GM19397 (cell line): ENCODE results near the gene TMED1.

Experiments used
- ATAC-seq: cut with Tn5 transposase; IDR thresholded peaks from one replicate; pipeline ENCODE4 v1.9.1; 2021; ENCODE audit warnings: mild to moderate bottlenecking, moderate library complexity; ENCODE audit not compliant: unreplicated experiment

The TMED1 gene

DNA sequence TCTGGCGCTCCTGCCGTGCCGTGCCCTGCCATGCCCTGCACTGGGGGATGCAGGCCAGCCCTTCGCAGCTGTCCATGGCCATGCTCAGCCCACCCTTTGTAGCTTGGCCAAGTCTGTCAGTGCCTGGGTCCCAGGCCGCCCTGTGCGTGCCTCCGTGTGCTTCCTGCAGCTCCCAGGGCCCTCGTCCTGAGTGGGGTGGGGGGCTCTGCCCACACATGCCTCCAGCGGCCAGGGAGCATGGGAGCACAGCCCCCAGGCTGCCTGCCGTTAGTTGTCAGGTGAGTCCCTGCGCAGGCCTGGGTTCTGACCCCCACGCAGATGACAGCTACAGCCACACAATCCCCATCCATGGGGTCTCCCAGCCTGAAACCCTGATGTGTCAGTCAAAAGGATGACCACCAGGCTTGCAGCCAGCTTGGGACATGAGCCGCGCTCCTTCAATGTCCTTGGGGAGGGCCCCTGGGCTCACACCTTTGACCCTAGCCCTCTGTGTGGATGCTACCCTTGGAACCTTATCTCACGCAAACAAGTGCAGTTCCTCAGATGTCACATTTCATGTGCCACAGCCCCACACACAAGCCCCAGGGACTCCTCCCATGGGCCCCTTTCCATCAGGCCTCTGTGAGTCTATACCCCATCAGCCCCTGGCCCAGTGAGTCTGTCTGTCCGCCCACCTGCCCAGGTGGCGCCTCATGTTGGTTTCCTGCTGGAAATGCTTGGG, 24.5 kb downstream of the TMED1 start:
- no peak for ATAC-seq

DNA sequence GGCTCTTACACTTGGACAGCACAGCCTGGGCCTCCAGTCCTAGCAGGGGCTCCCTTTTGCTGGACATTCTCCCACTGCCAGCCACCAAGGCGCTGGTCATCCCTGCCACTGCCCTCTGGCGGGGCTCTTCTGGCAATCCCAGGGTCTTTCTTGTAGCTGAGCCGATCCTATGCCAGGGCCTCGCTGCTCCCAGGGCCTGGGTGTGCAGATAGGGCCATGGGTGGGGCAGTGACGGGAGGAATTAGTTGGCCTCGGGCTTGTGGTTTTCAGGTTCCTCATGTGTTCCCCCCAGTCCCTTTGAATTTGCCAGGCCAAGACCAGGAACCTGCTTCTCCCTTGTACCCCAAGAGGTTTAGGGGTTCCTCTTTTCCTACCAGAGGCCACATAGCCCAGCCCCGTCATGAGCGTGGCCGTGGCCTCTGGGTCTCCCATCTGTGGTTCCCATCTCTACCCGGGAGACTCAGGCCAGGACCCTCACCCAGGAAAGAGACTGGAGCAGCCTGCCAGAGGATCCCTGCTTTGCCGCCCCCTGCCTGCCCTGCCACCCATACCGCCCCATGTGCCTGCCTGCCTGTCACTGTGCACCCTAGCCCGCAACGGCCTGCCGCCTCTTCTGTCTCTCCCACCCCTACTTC, 26.2 kb downstream of the TMED1 start:
- no peak for ATAC-seq

DNA sequence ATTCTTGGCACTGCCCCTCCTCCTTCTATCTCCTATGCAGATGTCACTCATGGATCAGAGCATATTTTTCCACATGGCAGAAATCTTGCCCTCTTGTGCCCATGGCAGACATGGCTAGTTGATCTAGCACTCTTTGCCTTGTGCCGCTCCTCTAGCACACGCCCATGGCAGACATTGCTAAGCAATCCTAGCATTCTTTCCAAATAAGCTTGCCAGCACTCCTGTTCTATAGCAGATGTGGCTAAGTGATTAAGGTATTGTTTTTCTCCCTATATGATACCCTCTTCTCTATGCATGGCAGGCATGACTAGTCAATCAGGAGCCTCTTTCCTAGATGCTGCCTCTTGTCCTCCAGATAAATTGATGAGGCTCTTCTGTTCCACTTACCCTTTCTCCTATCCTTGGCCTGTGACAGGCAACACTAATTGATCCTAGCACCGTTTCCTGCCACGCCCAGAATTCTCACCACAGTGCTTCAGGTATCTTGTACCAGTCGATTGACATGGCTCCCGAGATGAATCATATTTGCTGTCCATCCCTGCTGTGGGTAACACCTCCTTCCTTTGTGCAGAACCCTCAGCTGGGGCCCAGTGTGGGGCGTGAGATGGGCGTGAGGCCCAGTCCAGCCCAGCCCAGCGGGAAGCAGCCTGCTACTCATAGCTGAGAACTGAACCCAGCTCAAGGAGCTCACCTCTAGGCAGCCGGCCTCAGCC, 26.9 kb downstream of the TMED1 start:
- no peak for ATAC-seq

DNA sequence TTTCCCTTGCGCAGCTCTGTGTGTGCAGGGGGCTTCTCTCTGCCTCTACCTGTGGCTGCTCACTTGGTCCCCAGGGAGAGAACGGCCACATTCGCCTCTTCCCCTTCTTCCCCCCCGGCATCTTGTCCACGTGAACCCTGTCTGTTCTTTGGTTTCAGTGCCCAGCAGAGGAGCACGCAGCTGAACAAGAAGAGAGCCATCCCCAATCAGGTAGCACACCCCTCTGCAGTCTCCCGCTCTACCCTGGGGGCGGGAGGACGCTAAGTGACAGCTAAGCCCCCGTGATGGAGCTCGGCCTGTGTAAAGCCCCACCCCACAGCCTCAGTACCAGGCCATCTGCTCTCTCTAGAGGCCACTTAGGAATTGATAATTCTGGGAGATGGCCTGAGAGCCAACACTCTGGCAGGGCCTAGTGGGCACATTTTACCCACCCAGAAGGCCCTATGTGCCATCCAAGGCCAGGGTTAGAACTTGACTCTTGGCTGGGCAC, 30.2 kb downstream of the TMED1 start:
- no peak for ATAC-seq

DNA sequence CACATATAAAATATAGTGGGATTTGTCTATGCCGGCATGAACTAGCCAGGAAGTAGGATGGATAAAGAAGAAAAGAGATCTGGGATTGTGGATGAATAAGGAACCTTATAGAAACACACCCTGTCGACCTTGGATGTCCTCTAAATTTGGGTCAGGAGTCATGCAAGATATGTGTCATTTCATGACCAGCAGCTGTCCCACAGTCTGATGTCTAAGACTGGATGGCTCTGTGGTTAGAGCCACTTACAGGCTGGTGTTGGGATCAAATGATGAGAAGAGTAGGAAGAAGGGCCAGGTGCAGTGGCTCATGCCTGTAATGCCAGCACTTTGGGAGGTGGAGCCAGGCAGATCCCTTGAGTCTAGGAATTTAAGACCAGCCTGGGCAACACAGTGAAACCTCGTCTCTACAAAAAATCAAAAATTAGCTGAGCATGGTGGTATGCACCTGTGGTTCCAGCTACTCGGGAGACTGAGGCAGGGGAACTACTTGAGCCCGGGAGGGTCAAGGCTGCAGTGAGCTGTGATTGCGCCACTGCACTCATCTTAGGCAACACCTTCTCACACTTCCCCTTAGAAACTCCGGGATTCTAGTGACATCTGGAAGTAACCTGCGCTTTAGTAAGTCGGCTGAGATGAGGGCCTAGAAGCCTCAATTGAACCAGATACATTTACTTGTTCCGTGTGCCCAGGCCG, 30.8 kb downstream of the TMED1 start:
- no peak for ATAC-seq

DNA sequence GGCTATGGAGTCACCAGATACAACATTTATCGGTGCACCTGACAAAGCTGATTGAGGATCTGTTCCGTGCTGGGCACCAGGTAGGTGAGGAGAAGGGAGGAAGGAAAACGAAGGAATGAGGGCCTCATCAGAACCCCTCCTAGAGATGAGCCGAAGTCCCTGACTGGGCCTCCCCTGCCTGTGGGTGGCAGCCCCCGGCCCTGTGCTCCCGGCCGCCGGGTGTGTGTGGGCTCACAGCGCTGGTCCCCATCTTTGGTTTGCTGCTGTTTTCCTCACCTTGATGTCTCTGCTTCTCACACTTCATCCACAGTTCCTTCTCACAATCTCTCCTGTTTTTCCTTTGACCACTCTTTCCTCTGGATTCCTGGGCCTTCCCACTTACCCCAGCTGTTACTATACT, 32.8 kb downstream of the TMED1 start:
- ATAC-seq = no peak

DNA sequence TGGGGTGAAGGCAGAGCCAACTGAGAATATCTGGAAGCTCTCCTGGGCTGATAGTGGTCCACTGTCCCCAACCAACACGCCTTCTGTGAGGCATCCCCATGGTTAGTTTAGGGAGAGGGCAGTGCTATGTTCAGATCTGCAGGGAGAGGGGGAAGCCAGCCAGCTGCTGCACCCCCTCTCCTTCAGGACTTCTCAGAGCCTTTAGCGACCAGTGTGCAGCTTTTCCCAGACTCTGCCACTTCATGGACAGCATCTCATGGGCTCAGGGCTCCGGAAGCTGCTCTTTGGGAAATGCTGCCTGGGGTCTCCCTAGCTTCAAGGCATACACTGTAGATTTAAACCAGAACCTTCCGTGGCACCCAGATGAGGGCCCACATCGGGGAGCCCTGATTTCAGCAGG, 33.5 kb downstream of the TMED1 start:
- ATAC-seq = no peak

DNA sequence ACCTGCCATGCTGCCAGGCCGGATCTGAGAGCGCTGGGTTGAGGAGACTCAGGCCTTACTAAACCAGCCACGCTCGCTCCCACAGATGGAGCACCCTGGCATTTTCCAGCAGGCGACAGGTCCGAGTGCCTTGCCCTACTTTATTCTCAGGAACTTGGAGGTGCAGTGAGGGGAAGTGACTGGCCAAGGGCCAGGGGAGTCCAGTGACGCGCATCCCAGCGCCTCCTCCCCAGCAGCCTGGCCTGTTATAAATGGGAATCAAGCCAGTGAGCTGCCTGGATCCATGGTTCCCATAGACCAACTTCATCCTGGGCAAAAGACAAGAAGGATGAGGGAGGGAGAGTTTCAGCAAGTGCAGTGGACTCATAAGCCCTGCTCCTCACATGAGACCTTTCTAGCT, 35.5 kb downstream of the TMED1 start:
- ATAC-seq = no peak

DNA sequence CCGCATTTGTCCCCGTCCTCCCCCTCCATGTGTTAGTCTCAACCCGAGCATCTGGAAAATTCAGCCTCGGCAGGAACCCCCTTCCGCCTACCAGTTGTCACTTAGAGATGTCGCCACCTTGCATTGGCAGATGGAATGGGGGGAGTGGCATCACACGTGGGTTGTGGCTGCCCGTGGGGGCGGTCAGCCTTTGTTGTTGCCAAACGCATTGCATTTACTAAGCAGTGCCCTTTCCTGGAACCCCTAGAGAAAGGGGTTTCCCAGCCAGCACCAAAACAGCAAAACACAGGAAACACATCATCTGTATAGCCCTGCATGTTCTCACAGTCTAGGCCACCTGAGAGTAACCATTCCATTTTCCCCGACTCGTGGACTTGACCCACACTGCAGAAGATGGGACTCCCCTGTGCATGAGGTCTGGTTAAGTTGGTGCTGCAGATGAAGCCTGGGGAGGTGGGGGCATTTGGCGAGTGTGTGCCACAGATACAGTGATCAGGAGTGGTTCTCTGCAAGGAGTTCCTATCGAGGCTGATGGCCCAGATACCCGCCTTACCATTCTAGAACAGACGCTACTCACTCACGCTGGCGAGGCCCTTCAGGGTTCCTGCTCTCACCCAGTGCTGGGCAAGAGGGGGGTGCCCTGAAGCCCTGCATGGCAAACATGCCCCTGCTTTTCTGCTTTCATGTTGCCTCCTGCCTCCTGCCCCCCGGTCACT, 38.3 kb downstream of the TMED1 start:
- ATAC-seq = no peak

DNA sequence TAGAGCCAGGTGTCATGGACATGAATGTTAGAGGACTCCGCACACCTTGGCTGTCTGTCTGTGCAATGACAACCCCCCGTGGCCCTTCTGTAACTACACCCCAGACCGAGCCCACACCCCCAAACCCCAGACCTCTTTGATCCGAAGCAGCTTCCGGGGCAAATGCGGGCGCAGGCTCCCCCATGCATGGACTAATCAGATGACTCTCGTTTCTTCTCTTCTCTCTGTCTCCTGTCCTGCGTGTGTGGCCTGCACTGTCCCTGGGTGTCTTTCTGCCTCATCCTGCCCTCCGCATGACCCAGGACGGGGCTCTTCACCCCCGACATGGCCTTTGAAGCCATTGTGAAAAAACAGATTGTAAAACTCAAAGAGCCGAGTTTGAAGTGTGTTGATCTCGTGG, 38.9 kb downstream of the TMED1 start:
- no peak for ATAC-seq

DNA sequence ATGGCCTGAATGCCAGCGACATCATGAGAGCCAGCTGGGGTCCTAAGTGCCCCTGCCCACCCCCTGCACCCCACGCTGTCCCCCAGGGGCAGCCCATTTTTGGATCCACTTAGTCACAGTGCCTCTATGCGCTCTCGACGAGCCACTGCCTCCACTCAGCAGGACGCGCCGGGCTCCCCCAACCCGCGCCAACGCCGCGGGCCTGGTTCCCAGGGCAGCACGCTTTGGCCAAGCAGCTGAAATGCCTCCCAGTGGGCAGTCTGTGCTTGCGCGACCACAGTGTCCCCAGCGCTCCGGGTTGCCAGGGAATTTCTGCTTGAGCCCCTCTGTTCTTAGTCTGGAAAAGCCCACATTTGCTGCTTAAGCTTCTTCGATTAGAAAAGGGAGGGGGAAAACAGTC, 39.4 kb downstream of the TMED1 start:
- ATAC-seq = no peak

DNA sequence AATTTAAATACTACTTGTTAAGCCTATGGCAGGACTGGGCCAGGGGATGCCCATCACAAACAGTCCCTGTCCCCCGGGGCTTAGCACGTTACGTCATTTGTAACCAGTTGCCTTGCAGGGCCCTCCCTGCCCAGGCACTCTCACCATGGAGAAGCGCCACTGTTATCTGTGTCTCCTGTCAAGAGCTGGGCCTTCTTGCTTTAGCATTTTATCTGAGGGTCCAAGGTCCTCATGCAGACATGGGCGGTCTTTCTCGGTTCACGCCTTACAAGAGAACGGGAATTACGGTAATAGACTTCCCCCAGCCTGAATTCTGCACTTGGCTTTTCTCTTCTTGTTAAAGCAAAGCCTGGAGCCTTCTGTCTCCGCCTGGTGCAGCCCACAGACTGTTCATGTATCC, 46.1 kb downstream of the TMED1 start:
- no peak for ATAC-seq

DNA sequence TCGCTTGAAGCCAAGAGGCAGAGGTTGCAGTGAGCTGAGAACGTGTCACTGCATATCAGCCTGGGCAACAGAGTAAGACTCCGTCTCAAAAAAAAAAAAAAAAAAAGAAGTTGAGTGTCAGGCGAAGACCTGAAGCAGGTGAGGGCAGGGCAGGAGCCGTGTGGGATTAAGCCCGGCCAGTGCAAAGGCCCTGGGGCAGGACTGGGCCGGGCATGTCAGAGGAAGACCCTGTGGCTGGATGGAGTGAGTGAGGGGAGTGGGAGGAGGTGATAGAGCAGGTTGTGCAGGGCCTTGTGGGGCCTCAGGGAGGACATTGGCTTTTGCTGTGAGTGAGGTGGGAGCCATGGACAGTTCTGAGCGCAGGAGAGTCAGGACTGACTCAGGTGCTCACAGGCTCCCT, 47.9 kb downstream of the TMED1 start:
- no peak for ATAC-seq

DNA sequence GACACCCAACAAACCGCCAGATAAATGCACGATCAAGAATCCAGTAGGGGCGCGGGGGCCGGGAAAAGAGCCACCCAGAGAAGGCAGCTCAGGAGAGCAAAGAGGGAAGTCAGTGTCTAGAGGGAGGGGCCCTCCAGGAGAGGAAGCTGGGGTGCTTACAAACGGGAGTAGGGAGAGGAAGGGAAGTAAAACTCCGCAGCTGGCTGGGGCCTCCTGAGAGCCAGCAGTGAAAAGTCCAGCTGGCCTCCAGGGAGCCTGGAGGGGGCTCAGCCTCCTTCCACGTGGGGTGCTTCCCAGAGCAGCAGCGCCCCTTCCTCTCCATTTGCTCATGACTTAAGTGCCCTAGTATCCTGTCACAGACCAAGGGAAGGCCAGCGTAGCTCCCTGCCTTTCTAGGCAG, 51.8 kb downstream of the TMED1 start:
- no peak for ATAC-seq

DNA sequence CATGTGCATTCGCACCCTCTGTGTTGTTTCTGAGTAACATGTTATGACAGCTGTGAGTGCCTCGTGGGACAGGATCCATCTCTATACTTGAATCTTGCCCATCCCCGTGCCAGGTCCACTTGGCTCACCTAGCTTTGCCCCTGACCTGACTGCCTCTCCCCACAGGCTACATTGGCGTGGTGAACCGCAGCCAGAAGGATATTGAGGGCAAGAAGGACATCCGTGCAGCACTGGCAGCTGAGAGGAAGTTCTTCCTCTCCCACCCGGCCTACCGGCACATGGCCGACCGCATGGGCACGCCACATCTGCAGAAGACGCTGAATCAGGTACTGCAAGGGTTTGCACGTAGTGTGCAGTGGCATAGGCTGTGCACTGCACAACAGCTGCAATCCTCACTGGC, 53.2 kb downstream of the TMED1 start:
- ATAC-seq = no peak
